Hepatocyte (in vitro differentiated cells): ENCODE results near the gene NEU4. TPM values are rescaled to one million over a fixed set of nuclear protein-coding genes. Genes with fewer than 3 reads are reported as not detected.

ENCODE experiments used
- DNase-seq: peaks from one replicate; pipeline ENCODE4 v3.0.0-alpha.2; 2016; ENCODE audit warnings: low spot score
- H2AFZ ChIP-seq: fragments of 200-600 bp; sonication (generic); 2 replicates; pipeline ENCODE4 v1.6.0; 2016; ENCODE audit warnings: antibody characterized with exemption, mild to moderate bottlenecking
- H3K27ac ChIP-seq: fragments of 200-600 bp; sonication (generic); 2 replicates; pipeline ENCODE4 v1.5.1; 2016; ENCODE audit warnings: mild to moderate bottlenecking
- H3K27me3 ChIP-seq: fragments of 200-600 bp; sonication (generic); 2 replicates; pipeline ENCODE4 v1.6.1; 2016
- H3K36me3 ChIP-seq: fragments of 200-600 bp; sonication (generic); replicated peaks from 2 replicates; pipeline ENCODE4 v1.5.1; 2016; ENCODE audit warnings: low read depth; ENCODE audit not compliant: insufficient read depth
- H3K4me1 ChIP-seq: fragments of 200-600 bp; sonication (generic); 2 replicates; pipeline ENCODE4 v1.5.1; 2016; ENCODE audit warnings: mild to moderate bottlenecking, moderate library complexity; ENCODE audit not compliant: insufficient read depth
- H3K4me2 ChIP-seq: fragments of 200-600 bp; sonication (generic); 2 replicates; pipeline ENCODE4 v1.6.0; 2016
- H3K4me3 ChIP-seq: fragments of 200-600 bp; sonication (generic); 2 replicates; pipeline ENCODE4 v1.5.1; 2016; ENCODE audit warnings: mild to moderate bottlenecking
- H3K79me2 ChIP-seq: fragments of 200-600 bp; sonication (generic); 2 replicates; pipeline ENCODE4 v1.6.0; 2017; ENCODE audit warnings: mild to moderate bottlenecking
- H3K9me2 ChIP-seq: fragments of 200-600 bp; sonication (generic); replicated peaks from 2 replicates; pipeline ENCODE4 v1.6.0; 2017; ENCODE audit warnings: mild to moderate bottlenecking; ENCODE audit not compliant: insufficient read depth
- H3K9me3 ChIP-seq: fragments of 200-600 bp; sonication (generic); 2 replicates; pipeline ENCODE4 v1.5.1; 2016; ENCODE audit warnings: low read depth, mild to moderate bottlenecking
- H4K20me1 ChIP-seq: fragments of 200-600 bp; sonication (generic); 2 replicates; pipeline ENCODE4 v1.6.0; 2016; ENCODE audit warnings: mild to moderate bottlenecking; ENCODE audit not compliant: insufficient read depth, poor library complexity, severe bottlenecking
- CTCF ChIP-seq: fragments of 200-600 bp; sonication (generic); IDR thresholded peaks from 2 replicates; pipeline ENCODE4 v1.5.1; 2016; ENCODE audit warnings: antibody characterized with exemption, mild to moderate bottlenecking; ENCODE audit not compliant: poor library complexity
- EZH2 ChIP-seq: fragments of 200-600 bp; sonication (generic); IDR thresholded peaks from 2 replicates; pipeline ENCODE4 v1.6.1; 2016; ENCODE audit warnings: antibody characterized with exemption, mild to moderate bottlenecking, borderline replicate concordance
- EZH2phosphoT487 ChIP-seq: fragments of 200-600 bp; sonication (generic); IDR thresholded peaks from one replicate; pipeline ENCODE4 v1.6.1; 2018; ENCODE audit warnings: antibody characterized with exemption, mild to moderate bottlenecking, low read depth, moderate library complexity; ENCODE audit not compliant: unreplicated experiment, severe bottlenecking
- WGBS: methylation state at CpG from one replicate; pipeline ENCODE4 v1.1.6; 2016; ENCODE audit warnings: low lambda C conversion rate; ENCODE audit errors: missing lambda C conversion rate; 5-methylcytosine and 5-hydroxymethylcytosine counted together
- polyA plus RNA-seq: library from polyadenylated mRNA; unstranded; fragments of >200 nt; fragmentation: Nextera tagmentation; extraction: Ambion mirVana; gene quantifications from 2 replicates; pipeline ENCODE4 v1.2.1, GENCODE V29; 2016
- total RNA-seq: library from RNA; depleted of rRNA; stranded (reverse); fragments of >200 nt; gene quantifications from 2 replicates; pipeline ENCODE4 v1.2.3, GENCODE V29; 2014

NEU4 gene
- total and polyA plus RNA-seq, 2 experiments from 2014 or later = 6.8 to 10.2 TPM

GRCh38 chr2:241864850-241865213, 55.8 kb downstream of the NEU4 start:
- Histone ChIP-seq H3K4me2 (no peak overlapping the region), H3K4me1 (peaks cover 5% of the 10 kb centered on the region), H2AFZ (no peak overlapping the region), H3K79me2 (no peaks in the 10 kb centered on the region), H3K36me3 (no peaks in the 10 kb centered on the region), H4K20me1 (no peaks in the 10 kb centered on the region), H3K4me3 (no peak overlapping the region), H3K27me3 (no peaks in the 10 kb centered on the region), H3K9me2 (no peaks in the 10 kb centered on the region), H3K9me3 (no peaks in the 10 kb centered on the region), H3K27ac (no peak overlapping the region)
- TF ChIP-seq CTCF (no peak), EZH2phosphoT487 (no peak), EZH2 (no peak)
- 97% methylated on average over 5 of the region's 5 CpGs for WGBS
- DNase-seq = no peak

GRCh38 chr2:241865416-241865956, 56.5 kb downstream of the NEU4 start:
- no peak overlapping the region for H3K4me2 ChIP-seq
- H3K4me3 ChIP-seq = no peak overlapping the region
- H3K27me3 ChIP-seq = no peaks in the 10 kb centered on the region
- DNase-seq = no peak
- 95% methylated on average over 2 of the region's 3 CpGs for WGBS
- no peak overlapping the region for H3K27ac ChIP-seq
- H3K36me3 ChIP-seq = no peaks in the 10 kb centered on the region
- H3K79me2 ChIP-seq = no peaks in the 10 kb centered on the region
- no peaks in the 10 kb centered on the region for H4K20me1 ChIP-seq
- H2AFZ ChIP-seq = no peak overlapping the region
- H3K4me1 ChIP-seq = peaks cover 5% of the 10 kb centered on the region
- TF ChIP-seq CTCF (no peak), EZH2 (no peak), EZH2phosphoT487 (no peak)
- H3K9me3 ChIP-seq = no peaks in the 10 kb centered on the region
- no peaks in the 10 kb centered on the region for H3K9me2 ChIP-seq

- H3K9me3 ChIP-seq = no peaks in the 10 kb centered on the region
- no peaks in the 10 kb centered on the region for H3K9me2 ChIP-seq
- H3K79me2 ChIP-seq = no peaks in the 10 kb centered on the region
- no peak overlapping the region for H2AFZ ChIP-seq
- no peak for DNase-seq
- no peaks in the 10 kb centered on the region for H3K27me3 ChIP-seq
- no peak for TF ChIP-seq EZH2phosphoT487
- no peak for TF ChIP-seq CTCF
- TF ChIP-seq EZH2 = no peak
- peaks cover 5% of the 10 kb centered on the region for H3K4me1 ChIP-seq
- no peak overlapping the region for H3K4me2 ChIP-seq
- WGBS = 34% methylated on average over 8 of the region's 31 CpGs
- H4K20me1 ChIP-seq = no peaks in the 10 kb centered on the region
- no peak overlapping the region for H3K4me3 ChIP-seq
- no peak overlapping the region for H3K27ac ChIP-seq
- no peaks in the 10 kb centered on the region for H3K36me3 ChIP-seq
Observed at GRCh38 chr2:241865957-241866789, 57.2 kb downstream of the NEU4 start.

Other genes with a start within 250 kb of the NEU4 start
- 33.5 and 43.2 TPM in 2 replicates for gene THAP4, start 172.0 kb upstream of the NEU4 start, total RNA-seq
- 58.1 and 59.8 TPM in 2 replicates for gene THAP4, start 172.0 kb upstream of the NEU4 start, polyA plus RNA-seq
- 61.0 and 61.3 TPM in 2 replicates for gene ATG4B, start 171.5 kb upstream of the NEU4 start, total RNA-seq
- gene ATG4B, start 171.5 kb upstream of the NEU4 start, polyA plus RNA-seq = 108 and 126 TPM in 2 replicates
- 18.9 and 20.7 TPM in 2 replicates for gene DTYMK, start 122.4 kb upstream of the NEU4 start, total RNA-seq
- 52.3 and 55.5 TPM in 2 replicates for gene DTYMK, start 122.4 kb upstream of the NEU4 start, polyA plus RNA-seq
- gene ING5, start 107.2 kb upstream of the NEU4 start, total RNA-seq = 17.5 and 33.4 TPM in 2 replicates
- 27.6 and 28.9 TPM in 2 replicates for gene ING5, start 107.2 kb upstream of the NEU4 start, polyA plus RNA-seq
- gene D2HGDH, start 74.6 kb upstream of the NEU4 start, total RNA-seq = 12.9 TPM in 2 replicates
- 41.2 and 54.8 TPM in 2 replicates for gene D2HGDH, start 74.6 kb upstream of the NEU4 start, polyA plus RNA-seq
- gene GAL3ST2, start 32.4 kb upstream of the NEU4 start, total RNA-seq = 0.20 and 0.53 TPM in 2 replicates
- not detected in 2 replicates for gene GAL3ST2, start 32.4 kb upstream of the NEU4 start, polyA plus RNA-seq
- not detected in 2 replicates for gene PDCD1, start 49.7 kb downstream of the NEU4 start, total RNA-seq
- gene PDCD1, start 49.7 kb downstream of the NEU4 start, polyA plus RNA-seq = 0.44 and 0.84 TPM in 2 replicates
- gene RTP5, start 60.5 kb downstream of the NEU4 start, total RNA-seq = not detected in 2 replicates
- not detected in 2 replicates for gene RTP5, start 60.5 kb downstream of the NEU4 start, polyA plus RNA-seq